Skin epidermis (tissue), 12 donors: ENCODE results near the gene ERAL1.
"Not testable (repeated sequence)": the region's sequence is repeated elsewhere in the genome, so short reads cannot be mapped to it uniquely, and the experiment has no call there.

Experiments
- H3K27ac ChIP-seq, 21 experiments: fragments of 200-600 bp; sonication (generic) in 11 of 21; one replicate each; pipeline ENCODE4 v1.5.0; 2020; ENCODE audit warnings: mild to moderate bottlenecking in 3 of 21, inconsistent platforms in 2 of 21, moderate library complexity in 2 of 21
- H3K4me3 ChIP-seq, 7 experiments: fragments of 200-600 bp; sonication (generic) in 2 of 7; one replicate each; pipeline ENCODE4 v1.5.0; 2020; ENCODE audit warnings: inconsistent platforms in 2 of 7, mild to moderate bottlenecking in 2 of 7, moderate library complexity in 1 of 7

ERAL1 gene

DNA sequence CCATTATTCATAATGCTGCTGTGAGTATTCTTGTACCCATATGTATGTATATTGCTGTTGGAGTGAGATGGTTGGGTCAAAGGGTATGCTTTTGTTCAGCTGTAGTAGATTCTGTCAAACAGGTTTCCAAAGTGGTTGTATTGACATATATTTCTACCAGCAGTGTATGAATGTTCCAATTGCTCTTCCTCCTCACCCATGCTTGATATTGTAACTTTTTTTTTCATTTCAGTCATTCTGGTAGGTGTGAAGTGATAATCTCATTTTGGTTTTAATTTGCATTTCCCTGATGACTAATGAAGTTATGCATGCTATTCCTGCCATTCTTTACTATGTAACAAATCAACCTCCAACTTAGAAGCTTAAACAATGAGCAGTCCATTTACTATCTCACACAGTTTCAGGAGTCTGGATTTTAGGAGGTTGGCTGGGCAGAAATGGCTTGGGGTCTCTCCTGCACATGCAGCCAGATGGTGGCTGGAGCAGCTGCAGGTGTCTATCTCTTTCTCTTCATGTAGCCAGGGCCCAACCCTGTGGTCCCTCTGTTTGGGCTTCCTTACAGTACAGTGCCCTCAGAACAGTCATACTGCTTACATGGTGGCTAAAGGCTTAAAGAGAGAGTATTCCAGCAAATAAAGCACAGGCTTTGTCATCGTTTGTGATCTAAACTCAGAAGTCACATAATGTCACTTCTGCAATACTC, 21.2 kb downstream of the ERAL1 start:
- H3K27ac ChIP-seq: no peak overlapping the region
- H3K4me3 ChIP-seq: no peak overlapping the region

DNA sequence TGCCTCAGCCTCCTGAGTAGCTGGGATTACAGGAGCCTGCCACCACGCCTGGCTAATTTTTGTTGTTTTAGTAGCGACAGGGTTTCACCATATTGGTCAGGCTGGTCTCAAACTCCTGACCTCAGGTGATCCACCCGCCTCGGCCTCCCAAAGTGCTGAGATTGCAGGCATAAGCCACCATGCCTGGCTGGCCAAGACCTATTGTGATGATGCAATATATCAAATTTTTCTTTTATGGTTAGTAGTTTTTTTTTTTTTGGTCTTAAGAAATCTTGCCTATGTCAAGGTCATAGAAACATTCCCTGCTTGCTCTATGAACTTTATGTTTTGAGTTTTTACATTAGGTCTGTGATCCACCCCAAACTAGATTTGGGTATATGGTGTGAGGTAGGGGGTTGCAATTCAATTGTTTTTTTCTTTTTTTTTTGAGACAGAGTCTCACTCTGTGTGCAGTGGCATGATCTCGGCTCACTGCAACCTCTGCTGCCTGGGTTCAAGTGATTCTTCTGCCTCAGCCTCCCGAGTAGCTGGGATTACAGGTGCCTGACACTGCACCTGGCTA, 22.4 kb downstream of the ERAL1 start:
- not testable (repeated sequence) for H3K4me3 ChIP-seq, H3K27ac ChIP-seq

DNA sequence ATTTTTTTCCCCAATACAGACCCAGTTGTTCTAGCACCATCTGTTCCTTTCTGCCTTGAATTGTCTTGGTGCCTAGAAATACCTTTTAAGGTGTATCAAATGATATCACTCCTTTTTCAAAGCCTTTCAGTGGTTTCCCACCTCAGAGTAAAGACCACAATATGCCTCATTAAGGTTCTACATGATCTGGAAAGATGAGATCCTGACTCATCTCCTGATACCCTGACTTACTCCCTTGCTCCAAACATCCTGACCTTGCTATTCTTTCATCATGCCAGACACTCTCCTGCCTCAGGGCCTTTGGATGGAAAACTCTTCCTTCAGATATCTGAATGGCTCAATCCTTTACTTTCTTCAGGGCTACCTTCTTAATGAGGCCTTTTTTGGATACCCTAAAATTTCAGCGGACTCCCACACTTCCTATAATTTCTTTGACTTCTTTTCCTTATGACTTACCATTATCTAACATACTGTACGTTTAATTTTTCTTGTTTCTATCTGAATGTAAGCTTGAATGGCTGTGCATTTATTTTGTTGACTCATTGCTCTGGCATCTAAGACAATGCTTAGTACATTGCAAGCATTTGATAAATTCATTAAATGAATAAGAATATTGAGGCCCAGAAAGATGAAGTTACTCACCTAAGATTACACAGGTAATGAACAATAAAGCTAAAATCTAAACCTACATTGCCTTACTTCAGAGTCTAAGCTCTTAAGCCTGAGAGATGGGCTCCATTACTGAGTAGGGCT, 23.5 kb downstream of the ERAL1 start:
- Histone ChIP-seq H3K27ac (no peak overlapping the region), H3K4me3 (no peak overlapping the region)

DNA sequence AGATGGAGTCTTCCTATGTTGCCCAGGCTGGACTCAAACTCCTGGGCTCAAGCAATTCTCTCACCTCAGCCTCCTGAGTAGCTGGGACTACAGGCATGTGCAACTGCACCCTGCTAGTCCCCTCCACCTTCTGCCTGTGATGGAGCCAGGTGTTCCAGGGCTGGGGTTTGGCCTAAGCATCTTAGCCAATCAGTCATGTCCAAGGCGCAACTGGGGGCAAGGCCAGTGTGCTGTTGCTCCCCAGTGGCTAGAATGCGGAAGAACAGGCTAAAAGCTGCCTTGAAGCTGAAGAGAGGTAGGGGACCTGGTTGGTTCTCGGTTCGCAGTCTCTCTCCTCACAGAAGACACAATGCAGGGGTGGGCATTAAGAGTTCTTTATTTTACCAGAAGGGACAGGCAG, 24.2 kb downstream of the ERAL1 start:
- Histone ChIP-seq H3K4me3 (no peak overlapping the region), H3K27ac (no peak overlapping the region)

DNA sequence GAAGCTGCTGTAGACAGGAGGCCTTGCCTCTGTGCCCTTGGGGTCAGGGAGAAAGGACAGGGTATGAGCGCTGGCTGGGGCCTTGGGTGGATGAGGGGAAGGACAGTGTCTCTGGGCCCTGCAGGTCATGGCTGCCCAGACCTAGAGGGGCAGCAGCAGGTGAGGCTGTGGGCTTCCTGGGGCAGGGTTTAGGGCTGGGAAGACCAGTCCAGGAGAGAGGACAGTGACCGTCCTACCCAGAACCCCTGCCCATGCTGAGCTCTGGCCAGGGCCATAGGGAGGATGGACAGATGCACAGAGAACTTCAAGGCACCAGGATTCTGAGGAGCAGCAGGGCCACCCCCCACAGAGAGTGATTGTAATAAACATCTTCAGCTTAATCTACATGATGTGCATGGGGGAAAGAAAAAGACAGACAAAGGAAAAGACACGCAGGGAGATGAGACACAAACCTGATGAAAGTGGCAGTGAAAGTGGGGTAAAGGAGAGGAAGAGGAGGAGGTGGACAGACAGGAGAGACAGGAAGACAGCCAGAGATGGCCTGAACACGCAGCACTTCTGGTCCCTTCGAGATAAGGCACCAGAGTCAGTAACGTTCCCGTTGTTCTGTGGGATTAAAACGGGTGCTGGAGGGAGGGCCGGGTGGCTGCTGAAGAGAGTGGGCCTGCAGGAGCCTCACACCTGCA, 25.2 kb downstream of the ERAL1 start:
- Histone ChIP-seq H3K27ac (no peak overlapping the region), H3K4me3 (no peak overlapping the region)

DNA sequence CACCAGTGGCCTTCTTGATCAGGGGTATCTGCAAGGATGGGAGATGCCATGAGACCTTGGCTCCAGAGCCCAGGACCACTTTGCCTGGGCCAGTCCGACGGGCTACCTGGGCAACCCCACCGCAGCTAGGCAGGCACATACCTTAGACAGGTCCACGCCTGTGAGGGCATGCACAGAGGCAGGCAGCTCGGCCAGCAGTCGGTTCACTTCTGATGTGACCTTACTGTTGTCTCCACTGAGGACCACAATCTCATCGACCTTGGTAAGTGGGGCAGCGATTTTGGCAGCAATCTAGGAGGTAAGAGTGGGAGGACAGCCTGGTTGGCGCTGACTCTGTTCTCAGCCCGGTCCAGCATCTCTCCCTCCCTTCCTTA, 25.7 kb downstream of the ERAL1 start:
- Histone ChIP-seq H3K4me3 (no peak overlapping the region), H3K27ac (no peak overlapping the region)

DNA sequence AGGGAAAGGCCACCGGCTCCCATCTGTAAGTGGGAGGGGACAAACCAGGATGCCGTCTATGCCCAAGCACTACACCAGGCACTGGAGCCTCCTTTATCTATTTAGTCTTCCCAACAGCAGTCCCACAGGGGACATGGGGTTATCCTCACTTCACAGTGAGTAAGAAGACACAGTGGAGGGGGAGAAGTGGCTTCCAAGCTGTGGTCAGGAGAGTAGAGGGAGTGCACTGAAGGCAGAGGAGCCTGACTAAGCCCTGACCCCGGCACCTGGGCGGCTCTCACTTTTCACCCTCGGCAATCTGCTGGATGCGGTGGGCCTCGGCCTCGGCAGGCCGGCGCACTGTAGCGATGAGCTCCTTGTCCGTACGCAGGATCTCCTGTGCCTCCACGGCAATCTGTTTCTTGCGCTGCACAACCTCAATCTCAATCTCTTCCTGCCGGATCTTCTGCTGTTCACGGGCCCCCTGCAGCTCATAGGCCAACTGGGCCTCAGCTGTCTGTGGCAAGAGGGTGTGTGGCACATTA, 26.8 kb downstream of the ERAL1 start:
- H3K4me3 ChIP-seq: no peak overlapping the region

DNA sequence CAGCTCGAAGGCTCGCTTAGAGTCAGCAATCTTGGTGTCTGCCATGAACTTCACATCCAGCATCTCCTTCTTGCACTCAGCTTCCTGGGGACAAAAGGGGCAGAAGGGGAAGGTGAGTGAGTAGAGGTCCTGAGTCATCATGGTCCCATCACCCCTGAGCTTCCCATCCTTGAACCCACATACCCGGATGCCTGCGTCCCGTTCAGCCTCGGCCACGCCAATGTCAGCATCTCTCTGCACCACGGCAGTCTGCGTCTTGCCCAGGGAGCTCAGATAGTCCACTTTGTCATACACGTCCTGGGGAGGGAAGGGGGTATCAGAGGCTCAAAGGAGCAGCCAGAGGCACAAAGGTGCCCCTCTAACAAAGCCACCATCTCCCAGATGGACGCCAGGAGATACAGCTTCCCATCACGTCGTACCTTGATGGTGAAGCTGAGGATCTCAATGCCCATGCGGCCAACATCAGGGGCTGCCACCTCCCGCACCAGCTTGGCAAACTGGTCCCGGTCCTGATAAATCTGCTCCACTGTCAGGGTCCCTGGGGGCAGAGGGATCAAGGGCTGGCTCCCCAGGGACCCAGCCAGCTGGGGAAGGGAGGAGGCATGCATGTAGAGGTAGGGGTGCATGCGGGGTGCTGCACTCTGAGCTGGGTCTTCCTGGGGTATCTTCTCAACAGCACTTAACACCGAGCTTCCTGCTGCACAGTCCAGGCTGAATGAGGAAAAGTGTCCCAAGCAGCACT, 27.5 kb downstream of the ERAL1 start:
- H3K27ac ChIP-seq: no peak overlapping the region
- no peak overlapping the region for H3K4me3 ChIP-seq

More for the DNA sequence above, 26.8 kb downstream of the ERAL1 start:
- H3K27ac ChIP-seq: no peak overlapping the region

DNA sequence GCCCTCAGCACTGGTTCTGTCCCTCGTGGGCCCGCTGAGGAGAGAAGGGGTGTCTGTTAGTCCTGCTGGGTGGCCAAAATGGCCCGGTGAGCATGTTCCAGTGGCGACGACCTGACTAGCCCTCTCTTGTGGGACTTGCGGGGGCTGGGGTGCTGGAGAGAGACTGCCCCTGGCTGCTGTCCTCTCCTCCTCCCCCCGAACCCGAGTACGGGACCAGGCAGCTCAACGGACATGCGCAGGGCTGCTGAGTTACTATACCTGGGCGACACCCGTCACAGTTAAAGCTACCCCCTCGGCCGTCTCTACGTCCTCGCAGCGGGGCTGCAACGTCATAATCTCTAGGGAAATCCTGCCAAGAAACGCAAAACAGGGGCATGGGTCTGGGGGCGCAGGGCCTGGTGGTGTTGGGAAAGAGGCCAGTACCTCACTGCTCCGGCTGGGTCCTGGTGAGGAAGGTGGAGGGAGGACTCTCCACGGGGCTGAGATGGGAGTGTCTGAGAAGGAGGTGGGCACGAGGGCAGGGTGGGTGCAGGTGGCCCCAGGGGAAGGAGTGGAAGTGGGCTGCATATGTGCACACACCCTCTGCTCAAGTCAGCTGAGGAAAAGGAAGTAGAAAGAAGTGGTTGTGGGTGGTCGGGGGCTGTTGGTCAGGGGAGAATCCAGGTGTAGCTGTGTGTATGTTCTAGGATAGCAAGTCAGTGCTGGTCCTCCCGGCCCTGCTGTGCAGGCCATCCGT, 29.3 kb downstream of the ERAL1 start:
- no peak overlapping the region for H3K27ac ChIP-seq
- H3K4me3 ChIP-seq: no peak overlapping the region

DNA sequence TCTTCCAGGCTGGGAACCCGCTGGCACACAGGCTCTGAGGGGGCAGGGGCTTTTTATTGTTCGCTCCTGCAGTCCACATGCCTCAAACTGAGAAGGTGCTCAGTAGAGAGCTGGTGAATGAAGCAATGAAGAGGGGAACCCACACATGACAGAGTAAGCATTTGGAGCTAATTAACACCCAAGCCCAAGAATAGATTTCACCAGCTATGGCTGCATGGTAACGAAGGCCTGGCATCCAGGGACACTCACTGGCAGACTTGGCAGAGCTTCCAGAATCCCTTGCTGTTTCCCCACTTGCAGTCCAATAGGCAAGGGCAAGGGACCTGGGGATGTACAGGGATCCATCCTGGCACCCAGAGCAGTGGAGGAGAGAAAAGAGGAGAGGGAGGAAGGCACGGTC, 30.5 kb downstream of the ERAL1 start:
- H3K27ac ChIP-seq: no peak overlapping the region
- H3K4me3 ChIP-seq: no peak overlapping the region

DNA sequence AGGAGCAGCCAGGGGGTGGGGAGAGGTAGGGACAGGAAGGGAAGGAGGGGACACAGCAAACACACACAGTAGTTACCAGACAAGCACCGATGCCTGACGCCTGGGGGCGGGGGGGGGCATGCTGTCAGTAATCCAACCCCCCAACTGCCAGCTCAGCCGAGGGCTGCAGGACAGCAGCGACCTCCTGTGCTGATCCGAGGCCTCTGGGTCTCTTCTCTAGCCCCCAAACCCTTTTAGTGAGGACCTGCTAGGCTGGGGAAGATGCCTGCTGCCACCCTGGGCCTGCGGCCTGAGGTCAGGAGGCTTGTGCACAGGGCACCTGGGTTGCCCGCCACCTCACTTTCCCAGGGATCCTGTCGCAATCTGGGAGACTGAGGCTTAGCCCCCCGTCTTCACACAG, 31.1 kb downstream of the ERAL1 start:
- H3K4me3 ChIP-seq: no peak overlapping the region
- H3K27ac ChIP-seq: peak overlapping the region in 1 of 21 experiments; percentile 25

DNA sequence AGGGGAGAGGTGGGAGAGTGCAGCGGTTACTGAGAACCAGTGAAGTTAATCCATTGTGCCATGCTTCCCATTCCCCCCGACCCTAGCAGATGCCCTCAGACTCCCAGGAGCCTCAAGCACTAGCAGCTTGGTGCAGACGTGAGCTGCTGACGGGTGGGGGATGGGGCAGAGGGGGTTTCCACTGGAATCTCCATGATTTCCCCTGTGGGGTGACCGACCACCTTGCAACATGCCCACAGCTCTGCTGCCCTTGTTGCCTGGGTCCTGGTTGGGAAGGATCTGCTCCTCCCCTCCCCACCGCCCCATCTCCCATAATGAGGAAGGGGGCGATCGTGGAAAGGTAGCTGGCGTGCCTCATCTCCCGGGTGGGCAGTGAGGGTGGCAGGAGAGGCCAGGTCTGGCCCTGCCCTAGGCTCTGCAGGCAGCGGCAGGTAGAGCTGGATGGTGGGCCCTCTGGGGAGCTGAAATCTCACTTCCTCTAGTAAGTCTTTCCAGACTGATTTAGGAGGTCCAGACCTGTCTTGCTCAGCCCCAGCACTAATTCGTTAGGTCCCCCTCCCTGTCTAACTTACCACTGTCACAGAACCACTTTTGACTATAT, 33.2 kb downstream of the ERAL1 start:
- Histone ChIP-seq H3K27ac (peak overlapping the region in 1 of 21 experiments; percentile 1), H3K4me3 (no peak overlapping the region)

DNA sequence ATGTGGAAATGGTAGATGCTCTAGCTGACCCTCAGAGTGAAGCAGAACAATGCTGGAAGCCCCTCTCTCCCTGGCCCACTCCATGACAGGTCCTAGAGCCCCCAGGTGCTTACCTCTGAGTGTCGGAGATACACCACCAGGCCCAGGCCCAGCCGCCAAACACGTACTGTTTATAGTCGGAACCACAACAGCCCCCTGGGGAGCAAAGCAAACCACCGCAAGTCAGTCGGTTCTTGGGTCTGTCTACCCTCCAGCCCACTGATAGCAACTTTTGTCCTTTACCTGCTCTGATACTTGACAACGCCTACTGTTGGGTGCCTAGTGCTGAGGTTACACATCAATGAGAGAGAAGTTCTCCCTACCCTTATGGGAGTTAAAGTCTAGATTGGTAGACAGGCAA, 34.0 kb downstream of the ERAL1 start:
- Histone ChIP-seq H3K27ac (no peak overlapping the region), H3K4me3 (no peak overlapping the region)

DNA sequence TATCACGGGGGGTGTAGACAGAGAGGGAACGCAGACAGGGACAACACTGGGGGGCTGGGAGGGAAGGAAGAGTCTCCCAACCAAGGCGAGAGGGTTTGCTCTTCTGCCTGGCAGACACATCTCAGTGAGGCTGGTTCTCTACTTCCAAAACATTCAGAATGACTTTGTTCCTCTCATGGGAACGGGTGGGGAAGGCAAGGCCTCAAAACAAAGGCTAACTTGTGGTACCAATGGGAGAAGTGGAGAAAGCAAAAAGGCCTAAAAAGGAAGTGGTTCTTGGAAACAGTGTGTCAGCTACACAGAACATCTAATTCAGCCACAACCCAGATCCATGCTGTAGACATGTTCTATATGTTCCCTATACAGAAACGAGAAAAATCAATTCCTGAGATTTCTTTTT, 35.2 kb downstream of the ERAL1 start:
- H3K4me3 ChIP-seq: no peak overlapping the region
- peak overlapping the region in 1 of 21 experiments; percentile 41 for H3K27ac ChIP-seq

DNA sequence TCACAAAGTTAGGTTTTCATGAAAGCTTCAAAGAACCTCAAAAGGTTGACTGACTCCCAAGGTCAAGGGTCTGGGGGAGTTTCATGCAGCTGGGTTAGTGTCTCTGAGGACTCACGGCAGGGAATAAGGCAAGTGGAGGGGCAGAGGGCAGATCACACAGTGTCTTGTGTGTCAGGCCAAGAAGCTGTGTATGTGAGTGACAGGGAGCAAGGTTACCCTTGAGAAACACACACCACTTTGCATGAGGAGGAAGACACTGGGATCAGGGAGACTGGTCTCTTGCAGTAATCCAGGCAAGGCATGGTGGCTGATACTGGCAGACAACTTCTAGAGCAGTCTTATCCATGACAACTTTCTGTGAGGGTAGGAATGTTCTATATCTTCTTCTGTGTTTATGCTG, 36.4 kb downstream of the ERAL1 start:
- no peak overlapping the region for H3K4me3 ChIP-seq
- no peak overlapping the region for H3K27ac ChIP-seq

DNA sequence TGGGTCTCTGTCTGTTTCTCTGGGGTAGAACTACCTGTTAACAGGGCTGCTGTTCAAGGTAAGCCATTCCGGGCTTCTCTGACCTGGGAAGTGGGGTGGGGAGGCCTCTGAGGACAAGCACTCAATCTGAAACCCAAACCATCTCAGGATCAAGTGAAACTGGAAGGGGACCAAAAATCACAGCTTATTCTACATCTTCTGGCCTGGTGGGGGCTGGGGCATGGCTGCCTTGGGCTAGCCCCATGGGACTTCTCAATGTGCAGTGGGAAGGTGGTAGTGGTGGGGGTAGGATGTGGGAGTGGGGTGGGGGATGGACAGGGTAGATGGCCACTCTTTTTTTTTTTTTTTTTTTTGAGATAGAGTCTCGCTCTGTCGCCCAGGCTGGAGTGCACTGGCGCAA, 37.2 kb downstream of the ERAL1 start:
- no peak overlapping the region for H3K4me3 ChIP-seq
- H3K27ac ChIP-seq: peak overlapping the region in 6 of 21 experiments; percentile 27 to 100 (median 76)

DNA sequence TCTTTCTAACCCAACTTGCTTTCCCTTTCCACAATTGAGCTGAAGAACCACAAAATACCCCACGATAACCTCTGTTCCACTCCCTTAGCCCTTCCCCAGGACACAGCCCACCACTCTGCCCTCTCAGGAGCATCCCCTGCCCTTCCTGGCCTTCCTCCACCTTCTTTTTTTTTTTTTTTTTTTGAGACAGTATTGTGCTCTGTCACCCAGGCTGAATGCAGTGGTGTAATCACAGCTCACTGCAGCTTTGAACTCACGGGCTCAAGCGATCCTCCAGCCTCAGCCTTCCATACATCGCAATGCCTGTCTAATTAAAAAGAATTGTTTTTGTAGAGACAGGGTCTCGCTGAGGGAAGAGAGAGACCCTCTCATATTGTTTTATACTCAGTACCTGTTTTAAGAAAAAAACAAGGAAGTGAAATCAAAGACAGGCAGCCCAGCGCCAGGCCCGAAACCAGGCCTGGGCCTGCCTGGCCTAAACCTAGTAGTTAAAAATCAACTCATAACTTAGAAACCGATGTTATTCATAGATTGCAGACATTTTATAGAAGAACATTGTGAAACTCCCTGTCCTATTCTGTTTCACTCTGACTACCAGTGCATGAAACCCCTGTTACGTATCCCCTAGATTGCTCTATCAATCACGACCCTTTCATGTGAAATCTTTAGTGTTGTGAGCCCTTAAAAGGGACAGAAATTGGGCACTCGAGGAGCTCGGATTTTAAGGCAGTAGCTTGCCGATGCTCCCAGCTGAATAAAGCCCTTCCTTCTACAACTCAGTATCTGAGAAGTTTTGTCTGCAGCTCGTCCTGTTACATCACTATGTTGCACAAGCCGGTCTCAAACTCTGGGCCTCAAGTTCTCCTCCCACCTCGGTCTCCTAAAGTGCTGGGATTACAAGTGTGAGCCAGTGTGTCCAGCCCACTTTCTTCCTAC, 38.7 kb downstream of the ERAL1 start:
- not testable (repeated sequence) for H3K4me3 ChIP-seq
- H3K27ac ChIP-seq: peak overlapping the region in 20 of 21 experiments; percentile 57 to 100 (median 76)
